Hepatocyte (in vitro differentiated cells): Measurements from ENCODE around the gene NKAIN1. TPM values are rescaled to one million over a fixed set of nuclear protein-coding genes. Genes with fewer than 3 reads are reported as not detected.
"Not testable (repeated sequence)": the region's sequence is repeated elsewhere in the genome, so short reads cannot be mapped to it uniquely, and the experiment has no call there.

Source experiments
- DNase-seq: peaks from one replicate; pipeline ENCODE4 v3.0.0-alpha.2; 2016; ENCODE audit warnings: low spot score
- H2AFZ ChIP-seq: fragments of 200-600 bp; sonication (generic); 2 replicates; pipeline ENCODE4 v1.6.0; 2016; ENCODE audit warnings: antibody characterized with exemption, mild to moderate bottlenecking
- H3K27ac ChIP-seq: fragments of 200-600 bp; sonication (generic); 2 replicates; pipeline ENCODE4 v1.5.1; 2016; ENCODE audit warnings: mild to moderate bottlenecking
- H3K27me3 ChIP-seq: fragments of 200-600 bp; sonication (generic); 2 replicates; pipeline ENCODE4 v1.6.1; 2016
- H3K36me3 ChIP-seq: fragments of 200-600 bp; sonication (generic); replicated peaks from 2 replicates; pipeline ENCODE4 v1.5.1; 2016; ENCODE audit warnings: low read depth; ENCODE audit not compliant: insufficient read depth
- H3K4me1 ChIP-seq: fragments of 200-600 bp; sonication (generic); 2 replicates; pipeline ENCODE4 v1.5.1; 2016; ENCODE audit warnings: mild to moderate bottlenecking, moderate library complexity; ENCODE audit not compliant: insufficient read depth
- H3K4me2 ChIP-seq: fragments of 200-600 bp; sonication (generic); 2 replicates; pipeline ENCODE4 v1.6.0; 2016
- H3K4me3 ChIP-seq: fragments of 200-600 bp; sonication (generic); 2 replicates; pipeline ENCODE4 v1.5.1; 2016; ENCODE audit warnings: mild to moderate bottlenecking
- H3K79me2 ChIP-seq: fragments of 200-600 bp; sonication (generic); 2 replicates; pipeline ENCODE4 v1.6.0; 2017; ENCODE audit warnings: mild to moderate bottlenecking
- H3K9me2 ChIP-seq: fragments of 200-600 bp; sonication (generic); replicated peaks from 2 replicates; pipeline ENCODE4 v1.6.0; 2017; ENCODE audit warnings: mild to moderate bottlenecking; ENCODE audit not compliant: insufficient read depth
- H3K9me3 ChIP-seq: fragments of 200-600 bp; sonication (generic); 2 replicates; pipeline ENCODE4 v1.5.1; 2016; ENCODE audit warnings: low read depth, mild to moderate bottlenecking
- H4K20me1 ChIP-seq: fragments of 200-600 bp; sonication (generic); 2 replicates; pipeline ENCODE4 v1.6.0; 2016; ENCODE audit warnings: mild to moderate bottlenecking; ENCODE audit not compliant: insufficient read depth, poor library complexity, severe bottlenecking
- CTCF ChIP-seq: fragments of 200-600 bp; sonication (generic); IDR thresholded peaks from 2 replicates; pipeline ENCODE4 v1.5.1; 2016; ENCODE audit warnings: antibody characterized with exemption, mild to moderate bottlenecking; ENCODE audit not compliant: poor library complexity
- EZH2 ChIP-seq: fragments of 200-600 bp; sonication (generic); IDR thresholded peaks from 2 replicates; pipeline ENCODE4 v1.6.1; 2016; ENCODE audit warnings: antibody characterized with exemption, mild to moderate bottlenecking, borderline replicate concordance
- EZH2phosphoT487 ChIP-seq: fragments of 200-600 bp; sonication (generic); IDR thresholded peaks from one replicate; pipeline ENCODE4 v1.6.1; 2018; ENCODE audit warnings: antibody characterized with exemption, mild to moderate bottlenecking, low read depth, moderate library complexity; ENCODE audit not compliant: unreplicated experiment, severe bottlenecking
- WGBS: methylation state at CpG from one replicate; pipeline ENCODE4 v1.1.6; 2016; ENCODE audit warnings: low lambda C conversion rate; ENCODE audit errors: missing lambda C conversion rate; 5-methylcytosine and 5-hydroxymethylcytosine counted together
- polyA plus RNA-seq: library from polyadenylated mRNA; unstranded; fragments of >200 nt; fragmentation: Nextera tagmentation; extraction: Ambion mirVana; gene quantifications from 2 replicates; pipeline ENCODE4 v1.2.1, GENCODE V29; 2016
- total RNA-seq: library from RNA; depleted of rRNA; stranded (reverse); fragments of >200 nt; gene quantifications from 2 replicates; pipeline ENCODE4 v1.2.3, GENCODE V29; 2014

The NKAIN1 gene
- total and polyA plus RNA-seq, 2 experiments from 2014 or later, result 1.8 to 2.2 TPM

- not testable (repeated sequence) for H3K9me3 ChIP-seq, H3K4me3 ChIP-seq, H3K9me2 ChIP-seq, H3K79me2 ChIP-seq, H3K36me3 ChIP-seq, H3K27me3 ChIP-seq, H4K20me1 ChIP-seq, H2AFZ ChIP-seq, H3K27ac ChIP-seq, DNase-seq, H3K4me2 ChIP-seq, H3K4me1 ChIP-seq
- 93% methylated on average over 3 of the region's 3 CpGs for WGBS
These were observed 101.8 kb downstream of the NKAIN1 start for GRCh38 chr1:31137873-31138272.

- Histone ChIP-seq H3K9me3 (no peaks in the 10 kb centered on the region), H3K4me2 (no peak overlapping the region), H3K27ac (no peak overlapping the region), H2AFZ (no peak overlapping the region), H3K9me2 (no peaks in the 10 kb centered on the region), H3K79me2 (no peaks in the 10 kb centered on the region), H3K36me3 (no peaks in the 10 kb centered on the region), H4K20me1 (no peaks in the 10 kb centered on the region), H3K4me3 (no peak overlapping the region), H3K4me1 (no peaks in the 10 kb centered on the region), H3K27me3 (no peaks in the 10 kb centered on the region)
- WGBS, result 86% methylated on average over 2 of the region's 2 CpGs
- no peak for TF ChIP-seq EZH2phosphoT487
- no peak for TF ChIP-seq EZH2
- TF ChIP-seq CTCF, result no peak
- DNase-seq, result no peak
These were observed 103.6 kb downstream of the NKAIN1 start for GRCh38 chr1:31135973-31136600.

GRCh38 chr1:31133368-31133767, 106.3 kb downstream of the NKAIN1 start:
- no peaks in the 10 kb centered on the region for H4K20me1 ChIP-seq
- no peaks in the 10 kb centered on the region for H3K27me3 ChIP-seq
- no peaks in the 10 kb centered on the region for H3K79me2 ChIP-seq
- no peak overlapping the region for H3K27ac ChIP-seq
- no peak overlapping the region for H2AFZ ChIP-seq
- no peak for DNase-seq
- 82% methylated on average over 7 of the region's 7 CpGs for WGBS
- no peaks in the 10 kb centered on the region for H3K4me1 ChIP-seq
- TF ChIP-seq EZH2phosphoT487 (no peak), EZH2 (no peak), CTCF (no peak)
- H3K9me3 ChIP-seq, result no peaks in the 10 kb centered on the region
- H3K36me3 ChIP-seq, result no peaks in the 10 kb centered on the region
- H3K4me2 ChIP-seq, result no peak overlapping the region
- H3K4me3 ChIP-seq, result no peak overlapping the region
- H3K9me2 ChIP-seq, result no peaks in the 10 kb centered on the region

Other genes starting within 250 kb of the NKAIN1 start
- 97.4 and 98.9 TPM in 2 replicates for gene PUM1, start 174.2 kb downstream of the NKAIN1 start, total RNA-seq
- 63.2 and 68.6 TPM in 2 replicates for gene PUM1, start 174.2 kb downstream of the NKAIN1 start, polyA plus RNA-seq
- 53.7 and 59.1 TPM in 2 replicates for gene SNRNP40, start 56.9 kb upstream of the NKAIN1 start, total RNA-seq
- 46.9 and 48.4 TPM in 2 replicates for gene SNRNP40, start 56.9 kb upstream of the NKAIN1 start, polyA plus RNA-seq
- gene ZCCHC17, start 57.1 kb upstream of the NKAIN1 start, total RNA-seq, result 25.9 and 26.2 TPM in 2 replicates
- 38.2 and 44.3 TPM in 2 replicates for gene ZCCHC17, start 57.1 kb upstream of the NKAIN1 start, polyA plus RNA-seq
- gene FABP3, start 133.2 kb upstream of the NKAIN1 start, total RNA-seq, result 23.9 and 39.1 TPM in 2 replicates
- 50.1 and 65.5 TPM in 2 replicates for gene FABP3, start 133.2 kb upstream of the NKAIN1 start, polyA plus RNA-seq
- gene SERINC2, start 173.3 kb upstream of the NKAIN1 start, total RNA-seq, result 53.6 and 70.2 TPM in 2 replicates
- 154 and 164 TPM in 2 replicates for gene SERINC2, start 173.3 kb upstream of the NKAIN1 start, polyA plus RNA-seq